Psoas muscle (tissue), 8 donors: ENCODE data around the gene KIAA1217. TPM values are rescaled to one million over a fixed set of nuclear protein-coding genes. Genes with fewer than 3 reads are reported as not detected.

Source experiments
- ATAC-seq, 4 donors: fragments of 200-7000 bp; cut with Tn5 transposase; one replicate each; pipeline ENCODE4 v1.9.1; 2020; ENCODE audit warnings: moderate library complexity in 3 of 4, mild to moderate bottlenecking in 2 of 4
- DNase-seq, 2 donors: peaks; one replicate each; pipeline ENCODE4 v3.0.0-alpha.2; 2020
- H3K27ac ChIP-seq: fragments of 200-600 bp; one replicate; pipeline ENCODE4 v1.8.0; 2022
- H3K27me3 ChIP-seq, 3 donors: fragments of 200-600 bp in 1 of 3; one replicate each; pipeline versions ENCODE4 v1.6.1 to v1.8.0; 2013 to 2022; ENCODE audit warnings: low read length in 2 of 3, mild to moderate bottlenecking in 2 of 3, moderate library complexity in 1 of 3; ENCODE audit not compliant: insufficient read depth in 3 of 3
- H3K36me3 ChIP-seq, 2 donors: fragments of 200-600 bp in 1 of 2; one replicate each; pipeline versions ENCODE4 v1.6.1 to v1.8.0; 2013 to 2022; ENCODE audit warnings: low read depth in 1 of 2, mild to moderate bottlenecking in 1 of 2, moderate library complexity in 1 of 2; ENCODE audit not compliant: insufficient read depth in 1 of 2
- H3K4me1 ChIP-seq: fragments of 200-600 bp; one replicate; pipeline ENCODE4 v1.8.0; 2022
- H3K4me3 ChIP-seq: fragments of 200-600 bp; one replicate; pipeline ENCODE4 v1.8.0; 2022; ENCODE audit warnings: mild to moderate bottlenecking
- H3K9me3 ChIP-seq: fragments of 200-600 bp; one replicate; pipeline ENCODE4 v1.8.0; 2022
- WGBS, 3 donors: extraction: QIAGEN DNeasy Blood & Tissue Kit; methylation state at CpG; one replicate each; pipeline versions ENCODE4 v1.1.6 to v1.1.7; 2013; 5-methylcytosine and 5-hydroxymethylcytosine counted together
- intact Hi-C, 2 donors: fragments of 100-400 bp; cut with DNase I; formaldehyde crosslinking; loops; one replicate each; pipeline versions ENCODE4 v1.11.0 to v1.14.2; 2022
- polyA plus RNA-seq, 3 donors: library from polyadenylated mRNA; stranded (reverse); fragments of 200-250 nt; gene quantifications; one replicate each; pipeline ENCODE4 v1.2.3, GENCODE V29; 2013
- total RNA-seq, 4 donors: library from RNA; stranded (reverse); fragmentation: NEBNext Ultra II Directional in 2 of 4; extraction: Animal tissue kit (Norgen Biotek cat#: 25700) in 2 of 4; gene quantifications; one replicate each; pipeline versions ENCODE4 v1.2.1 to v1.2.4, GENCODE V29; 2021 to 2023
- TF ChIP-seq, protein P1 (sequence below): fragments of 200-600 bp; IDR thresholded peaks from one replicate; pipeline ENCODE4 v1.8.0; 2022; ENCODE audit warnings: antibody characterized with exemption
- donor health status: healthy with polysubstance abuse.
- donor health status: DM: no; HTN: no; CAD: no; lungs with moderate emphysema.
- donor health status: Bipolar disorder and iron deficiency.
- donor health status: healthy.
- donor health status: DM: yes; HTN: yes; CAD: no.
- donor health status: DM: no; HTN: no; CAD: no.
- donor health status: DM: no; HTN: no; CAD: no.
- donor health status: DM: yes; HTN: yes; CAD: no.

Gene KIAA1217
- total and polyA plus RNA-seq, 7 donors = 8.9 to 169 (median 65.9) TPM

- H3K36me3 ChIP-seq = peaks cover 6 to 58% of the 10 kb centered on the region in 2 donors
- H3K27ac ChIP-seq = no peak overlapping the region
- no peak for ATAC-seq
- H3K27me3 ChIP-seq = no peaks in the 10 kb centered on the region
- TF ChIP-seq, protein P1, sequence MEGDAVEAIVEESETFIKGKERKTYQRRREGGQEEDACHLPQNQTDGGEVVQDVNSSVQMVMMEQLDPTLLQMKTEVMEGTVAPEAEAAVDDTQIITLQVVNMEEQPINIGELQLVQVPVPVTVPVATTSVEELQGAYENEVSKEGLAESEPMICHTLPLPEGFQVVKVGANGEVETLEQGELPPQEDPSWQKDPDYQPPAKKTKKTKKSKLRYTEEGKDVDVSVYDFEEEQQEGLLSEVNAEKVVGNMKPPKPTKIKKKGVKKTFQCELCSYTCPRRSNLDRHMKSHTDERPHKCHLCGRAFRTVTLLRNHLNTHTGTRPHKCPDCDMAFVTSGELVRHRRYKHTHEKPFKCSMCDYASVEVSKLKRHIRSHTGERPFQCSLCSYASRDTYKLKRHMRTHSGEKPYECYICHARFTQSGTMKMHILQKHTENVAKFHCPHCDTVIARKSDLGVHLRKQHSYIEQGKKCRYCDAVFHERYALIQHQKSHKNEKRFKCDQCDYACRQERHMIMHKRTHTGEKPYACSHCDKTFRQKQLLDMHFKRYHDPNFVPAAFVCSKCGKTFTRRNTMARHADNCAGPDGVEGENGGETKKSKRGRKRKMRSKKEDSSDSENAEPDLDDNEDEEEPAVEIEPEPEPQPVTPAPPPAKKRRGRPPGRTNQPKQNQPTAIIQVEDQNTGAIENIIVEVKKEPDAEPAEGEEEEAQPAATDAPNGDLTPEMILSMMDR = no peak
- H3K4me3 ChIP-seq = no peak overlapping the region
- no peak for DNase-seq
- WGBS, 3 donors = 94 to 97% (median 97%) methylated on average over 2 of the region's 2 CpGs
- H3K9me3 ChIP-seq = no peaks in the 10 kb centered on the region
- H3K4me1 ChIP-seq = peaks cover 9% of the 10 kb centered on the region
- intact Hi-C loops = no loop called here
Measured at GRCh38 chr10:24476913-24477701, 268.2 kb downstream of the KIAA1217 start.

GRCh38 chr10:24477915-24478314 is 269.0 kb downstream of the KIAA1217 start:
- Histone ChIP-seq H3K27me3 (no peaks in the 10 kb centered on the region), H3K4me3 (no peak overlapping the region), H3K9me3 (no peaks in the 10 kb centered on the region), H3K4me1 (peaks cover 9% of the 10 kb centered on the region), H3K27ac (no peak overlapping the region), H3K36me3 (peaks cover 6 to 53% of the 10 kb centered on the region in 2 donors)
- DNase-seq (no peak), ATAC-seq (no peak)
- intact Hi-C loops = no loop called here
- TF ChIP-seq, protein P1 = no peak
- WGBS, 3 donors = 85 to 90% (median 90%) methylated on average over 3 of the region's 3 CpGs

GRCh38 chr10:24479806-24480205 is 270.9 kb downstream of the KIAA1217 start:
- WGBS, 3 donors = 51 to 71% (median 51%) methylated on average over 4 of the region's 4 CpGs

GRCh38 chr10:24480447-24480846 is 271.5 kb downstream of the KIAA1217 start:
- ATAC-seq (no peak), DNase-seq (no peak)
- TF ChIP-seq, protein P1 = no peak
- WGBS, 3 donors = 89 to 94% (median 89%) methylated on average over 3 of the region's 3 CpGs
- H3K4me3 ChIP-seq = no peak overlapping the region
- peak overlapping the region; percentile 42 for H3K27ac ChIP-seq
- intact Hi-C loops = no loop called here
- no peaks in the 10 kb centered on the region for H3K9me3 ChIP-seq
- H3K36me3 ChIP-seq = peaks cover 0 to 30% of the 10 kb centered on the region in 2 donors
- H3K4me1 ChIP-seq = peaks cover 17% of the 10 kb centered on the region
- H3K27me3 ChIP-seq = no peaks in the 10 kb centered on the region

More at GRCh38 chr10:24479806-24480205, 270.9 kb downstream of the KIAA1217 start:
- Histone ChIP-seq H3K27ac (peak overlapping the region; percentile 42), H3K9me3 (no peaks in the 10 kb centered on the region), H3K36me3 (peaks cover 0 to 35% of the 10 kb centered on the region in 2 donors), H3K4me3 (no peak overlapping the region), H3K4me1 (peaks cover 17% of the 10 kb centered on the region), H3K27me3 (no peaks in the 10 kb centered on the region)
- ATAC-seq (no peak), DNase-seq (no peak)
- intact Hi-C loops = no loop called here
- TF ChIP-seq, protein P1 = no peak
